Stimulated activated CD8-positive, alpha-beta memory T cell treated with anti-CD3 and anti-CD28 coated beads, Interleukin-15, amount 100 ng/mL, for 24 hours (primary cell): ENCODE data around the gene SHTN1.

ENCODE experiments used
- DNase-seq: peaks from one replicate; pipeline ENCODE4 v3.0.0-alpha.2; 2020; ENCODE audit warnings: low read depth

SHTN1 gene

GRCh38 chr10:116915340-116915739, 89.6 kb downstream of the SHTN1 start:
- DNase-seq, result no peak

DNA sequence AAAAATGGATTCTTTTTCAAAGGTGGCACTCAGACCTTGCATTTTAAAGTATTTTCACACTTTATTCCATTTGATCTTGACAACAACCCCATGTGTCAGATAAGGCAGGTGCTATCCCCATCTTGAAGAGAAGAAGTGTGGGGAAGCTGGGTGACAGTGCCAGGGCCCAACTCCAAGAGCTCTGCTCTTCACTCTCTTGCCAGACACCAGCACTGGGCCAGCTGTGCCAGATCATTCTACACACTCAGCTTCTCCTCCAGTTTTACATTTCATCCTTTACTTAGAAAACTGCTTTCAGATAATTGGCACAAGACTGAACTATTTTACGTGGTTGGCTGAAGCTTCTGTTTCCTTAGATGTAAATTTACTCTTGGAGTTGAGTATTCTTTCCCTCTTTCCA, 91.3 kb downstream of the SHTN1 start:
- no peak for DNase-seq

DNA sequence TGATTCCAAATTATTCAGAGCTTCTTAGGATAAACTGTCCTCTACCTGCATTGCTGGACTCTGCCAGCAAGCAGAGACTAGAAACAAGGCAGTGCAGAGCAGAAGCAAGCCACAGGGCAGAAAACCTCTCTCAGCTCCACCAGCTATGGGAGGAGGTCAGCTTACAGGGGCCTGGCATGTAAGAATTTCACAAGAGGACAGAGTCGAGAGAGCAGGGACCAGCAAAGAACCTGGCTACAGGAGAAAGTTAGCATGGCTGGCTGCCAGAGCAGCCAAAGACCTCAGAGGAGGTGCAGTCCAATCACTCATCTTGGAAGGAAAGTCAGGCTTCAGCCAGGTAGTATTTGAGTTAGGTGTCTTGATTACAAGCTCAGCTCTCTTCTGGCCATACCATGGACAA, 92.8 kb downstream of the SHTN1 start:
- DNase-seq, result no peak

DNA sequence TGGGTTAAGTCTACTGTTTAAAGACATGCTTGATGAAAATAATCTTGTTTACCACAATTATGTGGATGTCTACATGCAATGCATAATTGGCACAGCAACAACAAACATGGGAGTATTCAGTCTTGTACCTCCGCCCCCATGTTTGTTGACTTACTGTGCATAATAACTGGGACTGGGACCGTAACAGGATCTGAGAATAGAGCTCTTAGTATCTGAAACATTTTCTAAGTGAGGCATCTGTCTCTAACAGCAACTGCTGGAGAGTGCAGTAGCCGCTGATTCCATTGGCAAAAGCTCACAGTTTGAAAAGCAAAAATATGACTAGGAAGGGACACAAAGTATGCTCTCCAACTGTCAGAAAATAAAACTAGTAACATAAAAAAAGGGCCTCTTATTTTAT, 94.1 kb downstream of the SHTN1 start:
- DNase-seq, result no peak

GRCh38 chr10:116909307-116909706, 95.7 kb downstream of the SHTN1 start:
- DNase-seq, result no peak

- no peak for DNase-seq
Measured at GRCh38 chr10:116907245-116907987, 97.6 kb downstream of the SHTN1 start.

- no peak for DNase-seq
Measured at GRCh38 chr10:116905845-116906210, 99.2 kb downstream of the SHTN1 start.

DNA sequence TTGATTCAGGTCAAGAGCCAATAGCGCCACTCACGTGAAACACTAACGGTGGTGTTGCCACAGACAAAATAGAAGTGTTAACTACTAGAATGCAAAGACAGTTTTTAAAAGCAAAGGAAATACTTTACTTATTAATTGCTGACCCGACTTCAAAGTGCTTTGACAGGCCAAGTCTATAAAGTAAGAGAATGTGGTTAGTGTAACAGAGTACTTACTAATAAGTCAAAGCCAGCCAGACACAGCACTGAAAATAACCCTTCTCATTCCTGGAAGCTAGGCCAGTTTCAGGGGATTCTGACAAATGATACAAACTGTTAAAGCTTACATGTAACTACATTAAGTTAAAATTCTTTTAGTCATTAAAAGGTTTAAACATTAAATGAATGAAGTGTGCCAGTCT, 105.4 kb downstream of the SHTN1 start:
- no peak for DNase-seq

DNA sequence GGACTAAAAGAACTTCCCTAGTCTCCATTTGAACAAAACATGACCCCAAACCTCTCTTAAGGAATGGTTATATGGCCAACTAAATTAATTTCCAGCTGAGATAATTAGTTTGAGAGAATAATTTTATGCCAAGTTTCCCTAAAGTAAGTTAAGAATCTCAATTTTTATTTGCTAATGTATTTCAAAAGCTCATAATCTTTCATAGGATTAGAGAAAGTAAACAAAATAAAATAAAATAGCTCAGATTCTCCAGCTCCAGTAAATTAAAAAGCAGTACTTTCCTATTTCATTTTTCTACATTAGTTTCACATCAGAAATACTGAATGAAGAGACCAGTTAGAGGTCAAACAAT, 111.3 kb downstream of the SHTN1 start:
- DNase-seq, result no peak

GRCh38 chr10:116892907-116893685, 111.9 kb downstream of the SHTN1 start:
- no peak for DNase-seq

- no peak for DNase-seq
Measured at GRCh38 chr10:116891208-116891607, 113.8 kb downstream of the SHTN1 start.

GRCh38 chr10:116889066-116889465, 115.9 kb downstream of the SHTN1 start:
- DNase-seq, result no peak

DNA sequence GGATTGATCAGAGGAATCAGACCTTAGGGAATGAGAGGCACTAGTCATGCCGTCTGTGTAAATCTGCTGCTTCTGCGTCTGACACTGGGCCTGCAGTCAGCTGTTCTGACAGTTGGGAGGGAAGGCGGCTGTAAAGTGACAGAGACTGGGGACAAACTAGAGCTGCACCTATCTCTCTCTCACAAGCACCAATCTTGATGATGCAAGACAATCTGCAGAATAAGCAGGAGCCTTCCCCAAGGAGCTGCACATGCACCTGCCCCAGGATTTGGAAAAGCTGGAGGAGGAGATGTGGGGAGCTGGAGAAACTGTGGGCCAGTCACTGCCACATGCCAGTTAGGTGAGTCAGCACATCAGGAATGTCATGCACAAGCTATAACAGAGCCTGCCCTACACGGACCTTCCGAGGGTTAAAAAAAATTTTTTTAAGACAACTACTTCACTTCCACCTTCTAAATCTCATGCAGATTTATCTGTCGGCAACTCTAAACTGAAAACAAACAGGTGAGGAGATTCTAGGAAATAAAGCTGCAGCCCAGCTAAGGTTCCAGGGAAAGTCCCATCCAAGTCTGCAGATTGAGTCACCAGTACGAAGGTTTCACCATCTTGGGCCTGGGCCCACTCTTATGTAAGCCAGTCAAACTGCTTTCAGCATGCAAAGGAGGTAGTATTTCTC, 116.5 kb downstream of the SHTN1 start:
- DNase-seq, result no peak

DNA sequence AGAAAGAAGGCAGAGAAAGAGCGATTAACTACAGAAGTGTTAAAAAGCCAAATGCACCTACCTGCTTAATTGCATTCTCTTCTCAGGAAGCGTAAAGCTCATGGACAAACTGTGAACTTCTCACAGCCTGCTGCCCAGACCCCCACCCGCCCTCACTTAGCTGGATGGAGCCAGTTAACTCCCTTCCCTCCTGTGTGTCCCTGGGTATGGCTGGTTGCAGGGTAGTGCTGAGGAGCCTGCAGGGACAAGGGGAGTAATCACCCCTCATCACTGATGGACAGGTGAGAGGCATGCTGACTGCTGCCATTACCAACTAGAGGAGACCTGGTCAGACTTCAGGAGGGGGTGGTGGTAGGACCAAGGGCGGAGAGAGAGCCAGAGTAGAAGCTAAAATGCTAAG, 118.2 kb downstream of the SHTN1 start:
- no peak for DNase-seq

- DNase-seq, result no peak
Measured at GRCh38 chr10:116882639-116883038, 122.3 kb downstream of the SHTN1 start.

- no peak for DNase-seq
Measured at GRCh38 chr10:116880716-116881482, 124.1 kb downstream of the SHTN1 start.

DNA sequence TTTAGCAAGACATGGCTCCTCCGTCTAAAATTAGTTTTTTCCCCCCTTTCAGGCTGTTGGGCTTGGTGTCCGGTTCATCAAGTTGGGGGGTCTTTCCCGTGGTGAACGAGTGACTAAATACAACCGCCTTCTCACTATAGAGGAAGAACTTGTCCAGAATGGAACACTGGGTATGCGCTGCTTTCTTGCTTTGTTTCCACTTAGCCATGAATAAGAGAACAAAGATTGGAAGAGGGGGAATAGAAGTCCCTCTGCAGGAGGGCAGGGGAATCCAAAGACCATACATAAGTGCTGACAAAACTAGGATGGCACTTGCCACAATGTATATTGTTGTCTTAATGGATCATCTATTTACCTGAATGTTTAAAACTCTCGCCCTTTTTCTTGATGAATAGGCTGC, 125.2 kb downstream of the SHTN1 start:
- DNase-seq, result no peak

DNA sequence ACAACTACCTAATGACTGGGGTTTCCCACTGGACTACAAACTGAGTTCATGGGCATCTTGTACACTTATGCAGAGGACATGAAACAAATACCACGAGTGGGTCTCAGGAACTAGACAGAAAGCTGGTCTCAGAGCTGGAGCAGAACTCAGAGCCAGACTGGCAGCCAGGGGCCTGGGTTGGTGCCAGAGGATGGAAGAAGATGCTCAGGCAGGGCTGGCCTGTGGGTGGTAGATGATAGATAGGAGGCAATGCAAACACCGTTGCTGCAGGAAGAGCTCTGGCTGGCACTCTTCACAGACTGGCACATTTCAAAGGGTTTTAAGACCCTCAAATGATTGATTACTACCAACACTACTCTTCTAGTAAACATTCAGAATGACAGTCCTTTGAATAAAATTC, 126.9 kb downstream of the SHTN1 start:
- no peak for DNase-seq

- DNase-seq, result no peak
Measured at GRCh38 chr10:116877391-116877790, 127.6 kb downstream of the SHTN1 start.

- no peak for DNase-seq
Measured at GRCh38 chr10:116875897-116876296, 129.1 kb downstream of the SHTN1 start.

DNA sequence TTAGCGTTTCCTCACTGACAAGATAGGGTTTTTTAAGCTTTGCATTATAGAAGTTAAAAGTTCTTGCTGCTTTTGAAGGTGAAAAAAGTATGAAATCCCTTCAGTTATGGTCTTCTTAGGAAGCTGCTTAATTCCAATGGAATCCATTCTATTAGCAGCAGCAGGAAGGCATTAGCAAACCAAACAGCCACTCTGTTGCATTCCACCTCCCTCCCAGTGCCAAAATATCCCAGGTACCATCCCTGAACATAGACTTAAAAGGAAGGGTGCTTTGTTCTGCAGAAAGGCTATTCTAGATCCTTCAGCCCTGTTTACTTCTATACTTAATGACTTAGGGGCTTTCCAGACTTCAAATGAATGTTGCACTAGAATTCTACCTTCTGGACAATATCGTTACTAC, 131.9 kb downstream of the SHTN1 start:
- no peak for DNase-seq

GRCh38 chr10:116870949-116871348, 134.0 kb downstream of the SHTN1 start:
- DNase-seq, result no peak

GRCh38 chr10:116868722-116869121, 136.3 kb downstream of the SHTN1 start:
- no peak for DNase-seq
